ENCODE results near the gene S100A9. TPM values are rescaled to one million over a fixed set of nuclear protein-coding genes. Genes with fewer than 3 reads are reported as not detected.

S100A9 gene
- total and polyA plus RNA-seq, 2 experiments from 2014 or later: not detected

DNA sequence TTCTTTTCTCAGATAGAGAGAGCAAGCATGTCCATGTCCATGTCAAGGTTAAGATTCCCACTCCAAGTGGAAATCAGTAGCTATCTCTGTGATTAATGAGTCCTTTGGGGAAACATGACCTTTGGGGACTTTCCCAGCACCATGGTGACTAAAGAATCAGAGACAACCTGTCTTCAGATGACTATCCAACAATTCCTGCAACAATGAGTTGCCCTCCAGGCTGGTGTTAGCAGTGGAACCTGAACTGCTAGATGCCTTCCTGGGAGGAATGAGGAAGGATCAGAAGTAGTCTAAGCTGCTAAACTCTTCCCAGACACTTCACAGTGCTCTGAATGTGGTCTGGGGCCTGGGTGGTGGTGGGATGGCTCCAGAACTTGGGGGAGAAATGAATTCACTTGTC is 6.5 kb downstream of the S100A9 start (continued):
- TF ChIP-seq, protein P1, sequence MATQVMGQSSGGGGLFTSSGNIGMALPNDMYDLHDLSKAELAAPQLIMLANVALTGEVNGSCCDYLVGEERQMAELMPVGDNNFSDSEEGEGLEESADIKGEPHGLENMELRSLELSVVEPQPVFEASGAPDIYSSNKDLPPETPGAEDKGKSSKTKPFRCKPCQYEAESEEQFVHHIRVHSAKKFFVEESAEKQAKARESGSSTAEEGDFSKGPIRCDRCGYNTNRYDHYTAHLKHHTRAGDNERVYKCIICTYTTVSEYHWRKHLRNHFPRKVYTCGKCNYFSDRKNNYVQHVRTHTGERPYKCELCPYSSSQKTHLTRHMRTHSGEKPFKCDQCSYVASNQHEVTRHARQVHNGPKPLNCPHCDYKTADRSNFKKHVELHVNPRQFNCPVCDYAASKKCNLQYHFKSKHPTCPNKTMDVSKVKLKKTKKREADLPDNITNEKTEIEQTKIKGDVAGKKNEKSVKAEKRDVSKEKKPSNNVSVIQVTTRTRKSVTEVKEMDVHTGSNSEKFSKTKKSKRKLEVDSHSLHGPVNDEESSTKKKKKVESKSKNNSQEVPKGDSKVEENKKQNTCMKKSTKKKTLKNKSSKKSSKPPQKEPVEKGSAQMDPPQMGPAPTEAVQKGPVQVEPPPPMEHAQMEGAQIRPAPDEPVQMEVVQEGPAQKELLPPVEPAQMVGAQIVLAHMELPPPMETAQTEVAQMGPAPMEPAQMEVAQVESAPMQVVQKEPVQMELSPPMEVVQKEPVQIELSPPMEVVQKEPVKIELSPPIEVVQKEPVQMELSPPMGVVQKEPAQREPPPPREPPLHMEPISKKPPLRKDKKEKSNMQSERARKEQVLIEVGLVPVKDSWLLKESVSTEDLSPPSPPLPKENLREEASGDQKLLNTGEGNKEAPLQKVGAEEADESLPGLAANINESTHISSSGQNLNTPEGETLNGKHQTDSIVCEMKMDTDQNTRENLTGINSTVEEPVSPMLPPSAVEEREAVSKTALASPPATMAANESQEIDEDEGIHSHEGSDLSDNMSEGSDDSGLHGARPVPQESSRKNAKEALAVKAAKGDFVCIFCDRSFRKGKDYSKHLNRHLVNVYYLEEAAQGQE (IDR thresholded peaks at IDR 0.05; ENCODE audit: unreplicated experiment): no peak
- TF ChIP-seq POLR2AphosphoS5 (IDR thresholded peaks at IDR 0.05; ENCODE audit: low read depth) (no peak), NANOG (IDR thresholded peaks at IDR 0.05; ENCODE audit: borderline replicate concordance) (no peak), ZNF114 (CRISPR knock-in tag; IDR thresholded peaks at IDR 0.05) (no peak), ZNF331 (CRISPR knock-in tag; IDR thresholded peaks at IDR 0.05; ENCODE audit: low read depth) (no peak)
- TF ChIP-seq, protein P2, sequence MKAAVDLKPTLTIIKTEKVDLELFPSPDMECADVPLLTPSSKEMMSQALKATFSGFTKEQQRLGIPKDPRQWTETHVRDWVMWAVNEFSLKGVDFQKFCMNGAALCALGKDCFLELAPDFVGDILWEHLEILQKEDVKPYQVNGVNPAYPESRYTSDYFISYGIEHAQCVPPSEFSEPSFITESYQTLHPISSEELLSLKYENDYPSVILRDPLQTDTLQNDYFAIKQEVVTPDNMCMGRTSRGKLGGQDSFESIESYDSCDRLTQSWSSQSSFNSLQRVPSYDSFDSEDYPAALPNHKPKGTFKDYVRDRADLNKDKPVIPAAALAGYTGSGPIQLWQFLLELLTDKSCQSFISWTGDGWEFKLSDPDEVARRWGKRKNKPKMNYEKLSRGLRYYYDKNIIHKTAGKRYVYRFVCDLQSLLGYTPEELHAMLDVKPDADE (IDR thresholded peaks at IDR 0.05): no peak
- TF ChIP-seq, protein P3, sequence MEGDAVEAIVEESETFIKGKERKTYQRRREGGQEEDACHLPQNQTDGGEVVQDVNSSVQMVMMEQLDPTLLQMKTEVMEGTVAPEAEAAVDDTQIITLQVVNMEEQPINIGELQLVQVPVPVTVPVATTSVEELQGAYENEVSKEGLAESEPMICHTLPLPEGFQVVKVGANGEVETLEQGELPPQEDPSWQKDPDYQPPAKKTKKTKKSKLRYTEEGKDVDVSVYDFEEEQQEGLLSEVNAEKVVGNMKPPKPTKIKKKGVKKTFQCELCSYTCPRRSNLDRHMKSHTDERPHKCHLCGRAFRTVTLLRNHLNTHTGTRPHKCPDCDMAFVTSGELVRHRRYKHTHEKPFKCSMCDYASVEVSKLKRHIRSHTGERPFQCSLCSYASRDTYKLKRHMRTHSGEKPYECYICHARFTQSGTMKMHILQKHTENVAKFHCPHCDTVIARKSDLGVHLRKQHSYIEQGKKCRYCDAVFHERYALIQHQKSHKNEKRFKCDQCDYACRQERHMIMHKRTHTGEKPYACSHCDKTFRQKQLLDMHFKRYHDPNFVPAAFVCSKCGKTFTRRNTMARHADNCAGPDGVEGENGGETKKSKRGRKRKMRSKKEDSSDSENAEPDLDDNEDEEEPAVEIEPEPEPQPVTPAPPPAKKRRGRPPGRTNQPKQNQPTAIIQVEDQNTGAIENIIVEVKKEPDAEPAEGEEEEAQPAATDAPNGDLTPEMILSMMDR (conservative IDR thresholded peaks at IDR 0.05; ENCODE audit: low read depth in 2 of 2): no peak

DNA sequence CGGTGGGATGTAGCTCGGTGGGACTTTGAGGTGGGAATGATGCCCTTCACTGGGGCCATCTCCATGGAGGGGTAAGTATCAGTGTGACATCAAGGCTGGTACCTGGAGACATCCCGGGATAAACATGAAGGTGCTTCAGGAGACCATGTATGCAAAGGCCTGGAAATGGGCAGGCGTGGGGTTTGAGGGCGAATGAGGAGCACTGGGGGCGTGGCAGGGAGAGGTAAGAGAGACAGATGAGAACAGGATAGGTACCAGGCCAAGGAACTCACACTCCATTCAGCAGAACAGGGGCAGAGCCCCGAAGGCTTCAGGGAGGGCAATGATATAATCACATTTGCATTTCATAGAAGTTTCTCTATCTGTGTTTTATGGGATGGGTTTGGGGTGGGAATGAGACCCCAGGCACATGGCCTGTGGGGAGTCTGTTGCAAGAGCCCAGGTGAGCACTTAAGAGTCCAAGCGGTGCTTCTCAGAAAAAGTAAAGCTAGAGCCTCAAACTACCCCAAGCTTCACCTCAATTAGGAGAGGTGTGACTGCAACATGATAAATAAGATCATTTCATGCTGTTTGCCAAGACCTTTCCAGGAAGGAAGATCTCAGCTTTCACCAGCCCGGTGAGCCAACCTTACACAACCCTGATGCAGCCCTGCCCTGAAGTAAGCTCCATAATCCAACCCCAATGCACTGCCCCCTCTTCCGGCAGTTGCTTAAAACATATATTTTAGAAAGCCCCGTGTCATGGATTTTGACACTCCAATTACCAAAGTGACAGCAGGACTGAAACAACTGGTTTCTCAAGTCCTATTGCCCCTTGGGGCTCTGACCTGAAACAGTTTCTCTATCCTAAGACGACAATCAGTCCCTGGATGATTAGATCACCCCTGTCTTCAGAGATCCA is 7.4 kb downstream of the S100A9 start:
- H3K27ac ChIP-seq (ENCODE audit: low read depth): no peak overlapping the region
- no peaks in the 10 kb centered on the region for H3K27me3 ChIP-seq (ENCODE audit: insufficient read depth)
- H3K36me3 ChIP-seq (ENCODE audit: insufficient read depth): no peaks in the 10 kb centered on the region
- Mint-ChIP-seq H3K4me3 (no peak overlapping the region), H3K27ac (no peak overlapping the region), H3K27me3 (ENCODE audit: insufficient read depth, low read depth, poor library complexity) (peaks cover 3% of the 10 kb centered on the region), H3K36me3 (ENCODE audit: low read depth) (no peaks in the 10 kb centered on the region), H3K9me3 (no peaks in the 10 kb centered on the region), H3K4me1 (no peaks in the 10 kb centered on the region)
- no peaks in the 10 kb centered on the region for H3K79me2 ChIP-seq (replicated peaks; ENCODE audit: insufficient read depth)
- H3K4me2 ChIP-seq: no peak overlapping the region
- no peak overlapping the region for H3K4me3 ChIP-seq
- no peaks in the 10 kb centered on the region for H3F3A ChIP-seq (replicated peaks; ENCODE audit: low read depth)
- H4K20me1 ChIP-seq (replicated peaks; ENCODE audit: insufficient read depth): no peaks in the 10 kb centered on the region
- H3K4me1 ChIP-seq (ENCODE audit: insufficient read depth): no peaks in the 10 kb centered on the region
- no peak for DNase-seq (ENCODE audit: low spot score)
- no peaks in the 10 kb centered on the region; the same call in 1 of the 2 replicates for H3K9me2 ChIP-seq (ENCODE audit: insufficient read depth)
- no peak overlapping the region for H2AFZ ChIP-seq
- no peak for ATAC-seq
- TF ChIP-seq ZNF331 (CRISPR knock-in tag; IDR thresholded peaks at IDR 0.05; ENCODE audit: low read depth) (no peak), POLR2AphosphoS5 (IDR thresholded peaks at IDR 0.05; ENCODE audit: low read depth) (no peak), CREB1 (CRISPR knock-in tag; IDR thresholded peaks at IDR 0.05; ENCODE audit: low read depth) (no peak)
- TF ChIP-seq, protein P4, sequence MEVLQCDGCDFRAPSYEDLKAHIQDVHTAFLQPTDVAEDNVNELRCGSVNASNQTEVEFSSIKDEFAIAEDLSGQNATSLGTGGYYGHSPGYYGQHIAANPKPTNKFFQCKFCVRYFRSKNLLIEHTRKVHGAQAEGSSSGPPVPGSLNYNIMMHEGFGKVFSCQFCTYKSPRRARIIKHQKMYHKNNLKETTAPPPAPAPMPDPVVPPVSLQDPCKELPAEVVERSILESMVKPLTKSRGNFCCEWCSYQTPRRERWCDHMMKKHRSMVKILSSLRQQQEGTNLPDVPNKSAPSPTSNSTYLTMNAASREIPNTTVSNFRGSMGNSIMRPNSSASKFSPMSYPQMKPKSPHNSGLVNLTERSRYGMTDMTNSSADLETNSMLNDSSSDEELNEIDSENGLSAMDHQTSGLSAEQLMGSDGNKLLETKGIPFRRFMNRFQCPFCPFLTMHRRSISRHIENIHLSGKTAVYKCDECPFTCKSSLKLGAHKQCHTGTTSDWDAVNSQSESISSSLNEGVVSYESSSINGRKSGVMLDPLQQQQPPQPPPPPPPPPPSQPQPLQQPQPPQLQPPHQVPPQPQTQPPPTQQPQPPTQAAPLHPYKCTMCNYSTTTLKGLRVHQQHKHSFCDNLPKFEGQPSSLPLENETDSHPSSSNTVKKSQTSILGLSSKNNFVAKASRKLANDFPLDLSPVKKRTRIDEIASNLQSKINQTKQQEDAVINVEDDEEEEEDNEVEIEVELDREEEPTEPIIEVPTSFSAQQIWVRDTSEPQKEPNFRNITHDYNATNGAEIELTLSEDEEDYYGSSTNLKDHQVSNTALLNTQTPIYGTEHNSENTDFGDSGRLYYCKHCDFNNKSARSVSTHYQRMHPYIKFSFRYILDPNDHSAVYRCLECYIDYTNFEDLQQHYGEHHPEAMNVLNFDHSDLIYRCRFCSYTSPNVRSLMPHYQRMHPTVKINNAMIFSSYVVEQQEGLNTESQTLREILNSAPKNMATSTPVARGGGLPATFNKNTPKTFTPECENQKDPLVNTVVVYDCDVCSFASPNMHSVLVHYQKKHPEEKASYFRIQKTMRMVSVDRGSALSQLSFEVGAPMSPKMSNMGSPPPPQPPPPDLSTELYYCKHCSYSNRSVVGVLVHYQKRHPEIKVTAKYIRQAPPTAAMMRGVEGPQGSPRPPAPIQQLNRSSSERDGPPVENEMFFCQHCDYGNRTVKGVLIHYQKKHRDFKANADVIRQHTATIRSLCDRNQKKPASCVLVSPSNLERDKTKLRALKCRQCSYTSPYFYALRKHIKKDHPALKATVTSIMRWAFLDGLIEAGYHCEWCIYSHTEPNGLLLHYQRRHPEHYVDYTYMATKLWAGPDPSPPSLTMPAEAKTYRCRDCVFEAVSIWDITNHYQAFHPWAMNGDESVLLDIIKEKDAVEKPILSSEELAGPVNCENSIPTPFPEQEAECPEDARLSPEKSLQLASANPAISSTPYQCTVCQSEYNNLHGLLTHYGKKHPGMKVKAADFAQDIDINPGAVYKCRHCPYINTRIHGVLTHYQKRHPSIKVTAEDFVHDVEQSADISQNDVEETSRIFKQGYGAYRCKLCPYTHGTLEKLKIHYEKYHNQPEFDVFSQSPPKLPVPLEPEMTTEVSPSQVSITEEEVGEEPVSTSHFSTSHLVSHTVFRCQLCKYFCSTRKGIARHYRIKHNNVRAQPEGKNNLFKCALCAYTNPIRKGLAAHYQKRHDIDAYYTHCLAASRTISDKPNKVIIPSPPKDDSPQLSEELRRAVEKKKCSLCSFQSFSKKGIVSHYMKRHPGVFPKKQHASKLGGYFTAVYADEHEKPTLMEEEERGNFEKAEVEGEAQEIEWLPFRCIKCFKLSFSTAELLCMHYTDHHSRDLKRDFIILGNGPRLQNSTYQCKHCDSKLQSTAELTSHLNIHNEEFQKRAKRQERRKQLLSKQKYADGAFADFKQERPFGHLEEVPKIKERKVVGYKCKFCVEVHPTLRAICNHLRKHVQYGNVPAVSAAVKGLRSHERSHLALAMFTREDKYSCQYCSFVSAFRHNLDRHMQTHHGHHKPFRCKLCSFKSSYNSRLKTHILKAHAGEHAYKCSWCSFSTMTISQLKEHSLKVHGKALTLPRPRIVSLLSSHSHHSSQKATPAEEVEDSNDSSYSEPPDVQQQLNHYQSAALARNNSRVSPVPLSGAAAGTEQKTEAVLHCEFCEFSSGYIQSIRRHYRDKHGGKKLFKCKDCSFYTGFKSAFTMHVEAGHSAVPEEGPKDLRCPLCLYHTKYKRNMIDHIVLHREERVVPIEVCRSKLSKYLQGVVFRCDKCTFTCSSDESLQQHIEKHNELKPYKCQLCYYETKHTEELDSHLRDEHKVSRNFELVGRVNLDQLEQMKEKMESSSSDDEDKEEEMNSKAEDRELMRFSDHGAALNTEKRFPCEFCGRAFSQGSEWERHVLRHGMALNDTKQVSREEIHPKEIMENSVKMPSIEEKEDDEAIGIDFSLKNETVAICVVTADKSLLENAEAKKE (CRISPR knock-in tag; IDR thresholded peaks at IDR 0.05): no peak
